HG03066 (cell line): Measurements from ENCODE around the gene SPACA5.
"Not testable (repeated sequence)": the region's sequence is repeated elsewhere in the genome, so short reads cannot be mapped to it uniquely, and the experiment has no call there.

Experiments
- ATAC-seq: cut with Tn5 transposase; IDR thresholded peaks from one replicate; pipeline ENCODE4 v1.9.1; 2021; ENCODE audit warnings: low read depth; ENCODE audit not compliant: unreplicated experiment

Gene SPACA5

DNA sequence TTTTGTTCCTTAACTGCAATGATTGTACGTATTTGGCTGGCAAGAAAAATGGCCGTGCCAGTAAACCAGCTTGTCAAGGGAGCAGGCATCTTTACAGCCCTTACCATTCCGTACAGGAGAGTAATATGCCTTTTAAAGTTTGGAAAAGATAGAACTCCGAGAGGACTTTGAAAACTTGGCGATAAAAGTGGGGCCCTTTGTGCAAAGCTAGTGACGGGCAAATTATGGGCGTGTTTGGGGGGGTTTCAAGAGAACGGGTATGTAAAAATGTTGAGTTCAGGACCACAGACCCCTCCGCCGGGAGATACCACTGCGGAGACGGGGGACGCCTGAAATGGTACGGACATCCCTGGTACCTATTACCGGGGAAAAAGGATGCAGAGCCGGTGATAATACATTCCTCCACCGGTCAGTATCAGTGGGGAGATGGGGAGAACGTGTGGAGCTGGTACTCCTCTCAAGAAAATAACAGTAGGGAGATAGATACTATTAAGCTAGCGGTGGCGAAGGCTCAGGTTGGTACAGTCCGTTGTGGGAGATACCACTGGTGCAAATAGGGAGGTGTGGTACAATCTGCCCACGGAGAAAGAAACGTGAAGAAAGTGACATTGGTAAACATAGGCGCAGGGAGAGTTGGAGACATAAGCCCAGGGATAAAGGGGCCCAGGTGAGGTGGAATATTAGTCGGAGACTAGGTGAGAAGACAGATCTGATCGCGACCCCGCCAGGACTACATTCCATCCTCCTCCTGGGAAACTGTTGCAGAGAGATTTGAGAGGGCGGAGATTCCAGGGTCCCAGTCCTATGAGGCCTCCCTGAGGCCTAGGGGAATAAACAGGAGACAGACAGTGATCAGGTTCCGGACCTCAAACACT, 14.5 kb downstream of the SPACA5 start:
- peak; percentile 68 for ATAC-seq

DNA sequence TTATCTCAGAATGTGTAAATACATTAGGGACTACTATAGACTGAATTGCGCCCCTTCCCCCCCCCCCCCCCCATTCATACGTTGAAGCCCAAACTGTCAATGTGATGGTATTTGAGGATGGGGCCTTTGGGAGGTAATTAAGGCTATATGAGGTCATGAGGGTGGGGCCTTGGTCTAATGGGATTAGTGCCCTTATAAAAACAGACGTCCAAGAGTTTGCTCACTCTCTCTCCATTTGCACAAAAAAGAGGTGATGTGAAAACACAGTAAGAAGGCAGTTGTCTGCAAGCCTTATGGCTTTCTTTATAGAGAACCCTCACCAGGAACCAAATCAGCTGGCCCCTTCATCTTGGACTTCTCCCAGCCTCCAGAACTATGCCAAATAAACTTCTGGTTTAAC, 15.3 kb downstream of the SPACA5 start:
- ATAC-seq: no peak

DNA sequence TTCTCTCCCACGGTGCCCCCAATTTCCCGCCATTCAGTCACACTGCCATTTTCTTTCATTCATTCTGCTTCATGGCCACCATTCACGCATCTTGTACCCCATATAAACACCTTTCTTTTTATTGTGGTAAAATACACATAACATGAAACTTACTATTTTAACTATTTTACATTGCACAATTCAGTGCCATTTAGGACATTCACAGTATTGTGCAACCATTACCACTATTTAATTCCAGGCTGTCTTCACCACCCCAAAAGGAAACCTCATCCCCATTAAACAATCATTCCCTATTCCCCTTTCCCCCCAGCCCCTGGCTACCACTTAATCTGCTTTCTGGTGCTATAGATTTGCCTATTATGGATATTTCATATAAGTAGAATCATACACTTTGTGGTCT, 15.9 kb downstream of the SPACA5 start:
- no peak for ATAC-seq

DNA sequence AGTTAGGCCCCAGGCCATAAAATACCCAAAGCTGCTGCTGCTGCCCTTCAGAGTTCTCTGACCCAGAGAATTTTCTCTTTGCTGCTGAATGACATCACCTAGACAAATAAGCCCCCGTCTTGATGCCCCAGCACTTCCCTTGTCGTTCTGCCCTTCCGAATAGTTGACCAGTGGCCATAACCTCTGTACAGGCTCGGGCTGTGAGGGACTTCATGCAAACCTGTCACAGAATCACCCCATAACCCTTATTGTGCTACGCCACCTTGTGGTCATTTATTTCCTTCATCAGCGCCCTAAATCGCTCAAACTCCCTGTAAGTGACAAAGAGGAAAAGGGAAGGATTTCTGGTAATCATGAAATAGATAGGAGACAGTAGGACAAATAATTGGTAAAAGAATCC, 18.8 kb downstream of the SPACA5 start:
- ATAC-seq: no peak

DNA sequence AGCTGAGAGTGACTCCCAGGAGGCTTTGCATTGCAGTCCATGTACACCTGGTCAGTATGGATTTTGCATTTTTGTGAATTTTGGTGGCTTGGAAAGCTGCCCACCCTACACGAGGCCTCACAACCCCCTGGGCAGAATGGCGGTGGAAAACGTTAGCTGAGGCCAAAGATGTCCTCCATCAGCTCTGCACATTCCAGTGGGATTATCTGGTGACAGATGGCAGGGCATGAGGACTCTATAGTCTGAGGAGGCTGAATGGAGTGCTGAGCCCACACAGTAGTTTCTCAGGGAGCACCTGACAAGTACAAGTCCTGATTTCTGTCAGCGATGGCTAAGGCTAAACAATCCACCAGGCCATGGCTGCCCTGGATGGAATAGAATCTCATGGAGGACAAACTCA, 20.8 kb downstream of the SPACA5 start:
- not testable (repeated sequence) for ATAC-seq

DNA sequence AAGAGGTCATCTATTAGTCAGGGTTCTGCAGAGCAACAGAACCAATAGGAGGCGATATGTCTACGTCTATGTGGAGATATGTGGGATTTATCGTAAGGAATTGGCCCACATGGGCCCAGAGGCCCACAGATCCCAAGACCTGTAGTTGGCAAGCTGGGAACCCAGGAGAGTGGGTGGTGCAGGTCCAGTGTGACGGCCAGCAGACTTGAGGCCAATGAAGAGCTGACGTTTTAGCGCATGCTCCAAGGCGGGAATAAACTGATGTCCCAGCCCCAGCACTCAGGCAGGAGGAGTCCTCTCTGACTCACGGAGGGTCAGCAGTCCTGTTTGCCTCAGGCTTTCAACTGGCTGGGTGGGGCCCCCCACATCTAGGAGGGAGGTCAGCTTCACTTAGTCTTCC, 21.3 kb downstream of the SPACA5 start:
- ATAC-seq: no peak

DNA sequence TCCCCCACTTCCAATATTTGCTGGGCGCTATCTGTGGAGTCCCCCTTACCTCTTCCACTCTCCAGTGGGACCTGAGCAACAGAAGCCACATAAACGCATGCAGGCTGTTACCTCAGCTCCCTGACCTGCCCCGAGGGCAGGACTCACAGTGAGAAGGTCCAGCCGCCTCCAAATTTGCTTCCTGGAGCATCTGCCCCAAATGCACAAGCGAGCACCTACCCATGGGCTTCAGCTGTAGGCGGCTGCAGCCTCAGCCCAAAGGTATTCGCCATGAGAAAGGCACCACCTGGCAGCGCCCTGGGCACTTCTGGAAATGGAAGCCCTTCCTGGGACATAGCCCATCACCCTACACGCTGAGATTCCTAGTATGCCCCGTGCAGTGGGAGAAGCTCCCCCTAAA, 23.4 kb downstream of the SPACA5 start:
- ATAC-seq: no peak

DNA sequence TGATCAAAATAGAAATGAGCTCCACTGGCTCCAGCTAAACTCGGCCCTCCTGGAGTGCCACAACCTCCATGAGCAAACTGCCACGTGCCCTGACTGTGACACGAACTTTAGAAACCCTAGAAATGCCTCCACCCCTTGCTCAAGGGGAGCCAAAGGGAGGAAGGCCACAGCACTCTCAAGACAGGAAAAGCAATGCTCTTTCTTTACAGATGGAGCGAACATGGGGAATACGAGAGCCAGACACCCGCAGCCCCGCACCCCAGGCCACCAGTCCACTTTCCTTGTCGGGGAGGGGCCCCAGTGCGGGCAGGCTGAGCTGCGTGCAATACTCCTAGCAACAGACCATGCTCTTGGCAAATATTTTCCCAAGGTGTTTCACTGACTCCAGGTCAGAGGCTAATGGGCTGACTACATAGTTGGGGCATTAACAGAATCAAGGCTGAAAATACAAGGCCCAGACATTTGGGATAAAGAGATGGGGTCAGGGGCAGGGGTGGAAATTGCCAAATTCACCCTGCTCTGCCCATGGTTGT, 23.9 kb downstream of the SPACA5 start:
- not testable (repeated sequence) for ATAC-seq

DNA sequence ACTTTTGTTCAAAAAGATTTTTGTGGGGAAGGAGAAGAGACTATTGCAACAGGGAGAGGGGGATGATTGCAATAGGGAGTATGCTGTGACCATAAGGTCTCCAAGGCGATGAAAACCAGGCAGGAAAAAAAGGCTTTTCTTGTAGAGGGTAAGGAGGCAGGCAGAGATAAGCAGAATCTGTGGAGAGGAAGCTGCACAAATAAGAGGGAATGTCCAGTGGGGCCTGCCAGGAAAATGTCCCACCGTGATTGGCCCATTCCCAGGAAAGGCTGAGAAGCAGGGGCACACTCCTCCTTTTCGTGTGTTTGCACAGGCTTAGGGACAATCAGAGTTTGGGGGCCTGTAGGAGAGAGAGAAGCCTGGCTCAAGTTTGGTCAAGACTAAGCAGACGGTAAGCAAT, 29.1 kb downstream of the SPACA5 start:
- no peak for ATAC-seq

DNA sequence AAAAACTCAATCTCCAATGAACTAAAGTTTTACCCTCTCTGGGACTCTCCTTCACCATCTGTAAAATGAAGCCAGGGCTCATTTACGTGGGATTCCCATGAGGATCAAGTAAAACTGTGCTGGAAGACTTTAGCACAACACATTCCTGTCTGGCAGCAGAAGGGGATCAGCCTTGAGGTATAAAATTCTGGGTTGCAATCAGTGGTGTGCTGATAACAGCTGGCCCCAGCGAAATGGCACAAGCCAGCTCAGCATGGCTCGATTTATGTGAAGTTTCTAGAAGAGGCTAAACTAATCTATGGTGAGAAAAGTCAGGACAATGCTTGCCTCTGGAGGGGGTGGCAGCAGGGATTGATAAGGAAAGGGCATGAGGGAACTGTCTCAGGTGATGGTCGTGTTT, 36.3 kb downstream of the SPACA5 start:
- no peak for ATAC-seq

DNA sequence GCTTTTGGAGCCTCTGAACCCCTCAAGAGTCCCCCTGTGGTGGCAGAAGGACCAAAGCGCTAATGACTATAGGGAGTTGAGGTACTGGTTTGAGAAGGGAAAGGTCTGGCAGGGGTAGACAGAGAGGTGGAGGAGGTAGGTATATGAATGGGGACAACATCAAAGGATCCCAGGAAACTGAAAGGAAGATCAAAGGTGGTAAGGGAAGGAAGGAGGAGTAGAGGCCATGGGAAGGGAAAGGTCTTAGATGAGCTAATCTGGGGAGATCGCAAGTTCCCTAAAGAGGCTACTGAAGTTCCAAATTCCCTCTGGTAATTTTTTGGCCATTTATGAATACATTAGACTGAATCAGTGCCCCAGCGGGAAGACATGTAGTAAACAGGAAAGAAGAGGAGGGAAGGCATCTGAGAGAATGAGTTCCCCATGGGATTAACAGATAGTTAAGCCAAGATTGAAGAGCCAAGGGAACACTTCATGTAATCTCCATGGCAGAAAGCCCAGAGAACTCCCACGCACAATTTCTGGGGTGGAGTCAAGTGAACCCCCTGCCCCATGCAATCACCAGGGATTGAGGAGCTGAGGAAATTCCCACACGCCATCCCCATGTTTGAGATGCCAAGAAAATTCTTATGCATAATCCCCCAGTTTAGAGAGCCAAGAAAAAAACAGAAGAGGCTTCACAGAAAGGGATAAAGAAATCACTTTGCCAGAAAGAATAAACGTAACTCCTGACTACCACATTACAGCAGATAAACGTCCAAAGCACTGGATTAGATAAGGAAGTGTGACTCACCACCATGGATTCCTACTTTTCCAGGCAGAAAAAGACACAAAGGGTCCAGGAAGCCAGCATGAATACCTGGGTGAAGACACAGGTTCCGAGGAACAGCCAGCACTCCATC, 38.9 kb downstream of the SPACA5 start:
- ATAC-seq: no peak

DNA sequence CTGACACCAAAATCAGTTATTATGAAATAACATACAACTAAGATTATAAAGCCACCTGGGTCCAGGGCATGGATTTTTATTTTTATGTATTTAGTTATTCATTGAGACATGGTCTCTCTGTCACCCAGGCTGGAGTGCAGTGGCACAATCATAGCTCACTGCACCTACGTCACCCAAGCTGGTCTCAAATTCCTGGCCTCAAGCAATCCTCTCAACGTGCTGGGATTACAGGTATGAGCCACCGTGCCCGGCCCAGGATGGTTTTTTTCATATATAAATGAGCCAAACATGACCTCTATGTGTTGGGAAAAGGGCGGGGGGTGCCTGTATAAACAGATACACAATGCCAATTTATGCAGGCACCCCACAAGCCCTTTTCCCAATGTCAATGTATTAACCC, 40.1 kb downstream of the SPACA5 start:
- no peak for ATAC-seq

DNA sequence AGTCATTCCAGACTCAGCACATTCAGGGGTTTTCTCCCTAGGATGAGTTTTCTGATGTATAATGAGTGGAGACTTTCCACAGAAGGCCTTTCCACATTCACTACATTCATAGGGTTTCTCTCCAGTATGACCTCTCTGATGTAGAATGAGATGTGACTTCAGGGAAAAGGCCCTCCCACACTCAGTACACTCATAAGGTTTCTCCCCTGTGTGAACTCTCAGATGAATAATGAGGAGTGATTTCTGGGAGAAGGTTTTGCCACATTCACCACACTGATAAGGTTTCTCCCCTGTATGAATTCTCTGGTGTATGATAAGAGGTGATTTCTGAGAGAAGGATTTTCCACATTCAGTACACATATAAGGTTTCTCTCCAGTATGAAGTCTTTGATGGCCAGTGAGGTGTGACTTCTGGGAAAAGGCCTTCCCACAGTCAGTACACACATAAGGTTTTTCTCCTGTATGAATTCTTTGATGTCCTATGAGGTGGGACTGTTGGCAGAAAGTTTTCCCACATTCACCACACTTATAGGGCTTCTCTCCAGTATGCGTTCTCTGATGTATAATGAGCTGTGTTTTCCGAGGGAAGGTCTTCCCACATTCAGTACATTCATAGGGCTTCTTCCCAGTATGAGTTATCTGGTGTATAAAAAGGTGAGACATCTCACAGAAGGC, 52.0 kb downstream of the SPACA5 start:
- no peak for ATAC-seq

DNA sequence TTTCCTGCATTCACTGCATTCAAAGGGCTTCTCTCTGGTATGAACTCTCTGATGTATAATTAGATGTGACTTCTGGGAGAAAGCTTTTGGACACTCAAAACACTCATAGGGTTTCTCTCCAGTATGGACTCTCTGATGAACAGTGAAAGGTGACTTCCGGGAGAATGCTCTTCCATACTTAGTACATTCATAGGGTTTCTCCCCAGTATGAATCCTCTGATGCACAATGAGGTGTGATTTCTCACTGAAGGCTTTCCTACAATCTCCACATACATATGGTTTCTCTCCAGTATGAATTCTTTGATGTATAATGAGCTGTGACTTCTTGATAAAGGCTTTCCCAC, 52.5 kb downstream of the SPACA5 start:
- no peak for ATAC-seq
